Stimulated activated memory B cell treated with anti-CD40 and anti-IgM and Interleukin-4, amounts not matched to agents 10 μg/mL and 1 μg/mL and 100 μg/mL, for 72 hours (primary cell): Measurements from ENCODE around the gene TNS3.

Experiments
- ATAC-seq: fragments of 150-1000 bp; cut with Tn5 transposase; 2 replicates; pipeline ENCODE4 v1.10.0; 2021
- H3K27ac Mint-ChIP-seq: one replicate; pipeline ENCODE4 v1.8.0; 2022; ENCODE audit warnings: mild to moderate bottlenecking, mixed read lengths
- H3K27me3 Mint-ChIP-seq: one replicate; pipeline ENCODE4 v1.8.0; 2022; ENCODE audit warnings: mixed read lengths
- H3K36me3 Mint-ChIP-seq: one replicate; pipeline ENCODE4 v1.8.0; 2022; ENCODE audit warnings: mixed read lengths
- H3K4me1 Mint-ChIP-seq: one replicate; pipeline ENCODE4 v1.8.0; 2022; ENCODE audit warnings: mixed read lengths
- H3K4me3 Mint-ChIP-seq: one replicate; pipeline ENCODE4 v1.8.0; 2022; ENCODE audit warnings: mild to moderate bottlenecking, moderate library complexity, mixed read lengths
- H3K9me3 Mint-ChIP-seq: one replicate; pipeline ENCODE4 v1.8.0; 2022; ENCODE audit warnings: mixed read lengths

Gene TNS3

DNA sequence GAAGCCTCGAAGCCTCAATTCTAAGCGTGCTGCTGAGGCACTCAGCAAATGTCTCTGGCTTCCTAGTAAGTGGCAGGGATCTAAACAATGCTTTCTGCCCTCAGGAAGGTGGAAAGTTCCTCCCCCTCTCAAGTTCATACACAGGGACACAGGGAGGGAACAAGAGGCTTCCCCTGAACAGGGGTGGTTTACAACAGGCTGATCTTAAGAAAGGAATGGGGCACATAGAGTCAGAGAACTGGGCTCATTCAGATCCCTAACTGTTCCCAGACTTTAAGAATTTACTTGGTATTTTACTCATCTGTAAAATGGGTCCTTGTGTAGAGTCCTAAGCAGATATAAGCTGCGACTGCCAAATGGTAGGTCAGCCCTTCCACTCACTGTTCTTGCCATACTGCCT, 2.5 kb downstream of the TNS3 start:
- H3K36me3 Mint-ChIP-seq: no peaks in the 10 kb centered on the region
- ATAC-seq: no peak
- no peak overlapping the region for H3K27ac Mint-ChIP-seq
- no peaks in the 10 kb centered on the region for H3K9me3 Mint-ChIP-seq
- H3K4me1 Mint-ChIP-seq: peaks cover 77% of the 10 kb centered on the region
- no peak overlapping the region for H3K4me3 Mint-ChIP-seq
- H3K27me3 Mint-ChIP-seq: no peaks in the 10 kb centered on the region

DNA sequence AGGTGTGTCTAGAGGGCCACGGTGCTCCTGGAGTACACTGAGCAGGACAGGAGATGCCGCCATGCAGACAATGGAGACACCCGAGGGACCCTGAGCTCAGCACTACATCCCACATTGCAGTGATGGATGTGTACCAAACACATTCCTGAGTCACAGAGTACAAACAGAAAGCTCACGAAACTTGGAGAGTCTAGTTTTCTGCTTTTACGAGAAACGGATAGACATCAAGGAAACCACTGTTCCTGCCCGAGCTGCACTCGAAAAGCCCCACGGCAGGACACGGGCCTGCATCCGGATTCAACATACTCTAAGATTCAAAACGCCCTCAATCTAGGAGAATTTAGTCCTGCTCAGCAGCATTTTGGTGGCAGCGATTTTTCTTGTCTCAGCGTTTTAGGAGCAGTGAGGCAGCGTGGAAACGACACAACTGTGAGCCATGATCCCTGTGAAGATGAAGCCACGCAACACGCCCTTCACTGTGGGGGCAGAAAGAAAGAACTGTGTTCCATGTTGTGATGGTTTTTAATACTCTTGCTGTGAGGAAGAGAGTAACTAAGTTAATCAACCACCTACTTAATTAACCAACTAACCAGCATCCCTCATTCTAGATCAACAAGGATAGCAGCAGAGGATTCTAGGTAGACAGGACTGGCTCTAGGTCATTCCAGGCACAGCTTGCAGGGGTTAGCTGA, 3.2 kb downstream of the TNS3 start:
- ATAC-seq: no peak
- H3K27me3 Mint-ChIP-seq: no peaks in the 10 kb centered on the region
- peaks cover 84% of the 10 kb centered on the region for H3K4me1 Mint-ChIP-seq
- no peaks in the 10 kb centered on the region for H3K9me3 Mint-ChIP-seq
- H3K4me3 Mint-ChIP-seq: no peak overlapping the region
- H3K36me3 Mint-ChIP-seq: no peaks in the 10 kb centered on the region
- H3K27ac Mint-ChIP-seq: peak overlapping the region; percentile 70

GRCh38 chr7:47577321-47577919, 4.5 kb downstream of the TNS3 start:
- Mint-ChIP-seq H3K27me3 (no peaks in the 10 kb centered on the region), H3K4me1 (peaks cover 91% of the 10 kb centered on the region), H3K9me3 (no peaks in the 10 kb centered on the region), H3K36me3 (no peaks in the 10 kb centered on the region), H3K4me3 (peak overlapping the region; percentile 5), H3K27ac (peak overlapping the region; percentile 79)
- no peak for ATAC-seq

GRCh38 chr7:47576866-47577306, 5.0 kb downstream of the TNS3 start:
- H3K4me3 Mint-ChIP-seq: peak overlapping the region; percentile 5
- peaks cover 91% of the 10 kb centered on the region for H3K4me1 Mint-ChIP-seq
- no peaks in the 10 kb centered on the region for H3K9me3 Mint-ChIP-seq

GRCh38 chr7:47576031-47576865, 5.7 kb downstream of the TNS3 start:
- peaks cover 91% of the 10 kb centered on the region for H3K4me1 Mint-ChIP-seq
- ATAC-seq: peak; percentile 61
- H3K36me3 Mint-ChIP-seq: no peaks in the 10 kb centered on the region
- peak overlapping the region; percentile 79 for H3K27ac Mint-ChIP-seq
- no peaks in the 10 kb centered on the region for H3K9me3 Mint-ChIP-seq
- no peaks in the 10 kb centered on the region for H3K27me3 Mint-ChIP-seq
- H3K4me3 Mint-ChIP-seq: no peak overlapping the region

More at GRCh38 chr7:47576866-47577306, 5.0 kb downstream of the TNS3 start:
- Mint-ChIP-seq H3K36me3 (no peaks in the 10 kb centered on the region), H3K27ac (peak overlapping the region; percentile 79), H3K27me3 (no peaks in the 10 kb centered on the region)
- ATAC-seq: no peak

DNA sequence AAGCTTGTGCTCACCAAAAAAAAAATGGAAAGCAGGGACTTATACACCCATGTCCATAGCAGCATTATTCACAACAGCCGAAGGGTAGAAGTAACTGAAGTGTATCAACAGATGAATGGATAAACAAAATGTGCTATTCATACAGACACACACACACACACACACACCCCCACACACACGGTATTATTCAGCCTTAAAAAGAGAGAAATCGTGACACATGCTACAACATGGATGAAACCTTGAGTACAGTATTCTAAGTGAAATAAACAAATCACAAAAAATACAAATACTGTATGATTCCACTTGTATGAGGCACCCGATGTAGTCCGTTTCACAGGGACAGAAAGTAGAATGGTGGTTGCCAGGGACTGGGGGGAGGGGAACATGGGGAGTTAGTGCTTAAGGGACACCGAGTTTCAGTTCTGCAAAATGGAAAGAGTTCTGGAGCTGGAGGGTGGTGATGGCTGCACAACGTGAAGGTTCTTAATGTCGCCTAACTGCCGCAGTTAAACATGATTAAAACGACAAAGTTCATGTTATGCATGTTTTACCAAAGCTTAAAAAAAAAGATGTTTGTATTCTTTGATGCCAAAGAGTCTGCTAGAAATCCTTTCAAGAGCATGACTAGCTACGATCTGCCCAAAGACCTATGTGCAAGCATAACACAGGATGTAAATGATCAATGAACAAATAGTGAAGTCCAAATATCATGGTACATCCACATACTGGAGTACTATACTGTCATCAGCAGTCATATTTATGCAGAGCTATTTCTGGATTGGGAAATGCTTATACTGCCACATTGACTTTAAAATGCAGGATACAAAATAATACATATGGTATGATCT, 7.2 kb downstream of the TNS3 start:
- H3K27ac Mint-ChIP-seq: peak overlapping the region; percentile 53
- no peaks in the 10 kb centered on the region for H3K27me3 Mint-ChIP-seq
- peak overlapping the region; percentile 28 for H3K4me3 Mint-ChIP-seq
- no peaks in the 10 kb centered on the region for H3K36me3 Mint-ChIP-seq
- no peaks in the 10 kb centered on the region for H3K9me3 Mint-ChIP-seq
- H3K4me1 Mint-ChIP-seq: peaks cover 85% of the 10 kb centered on the region
- ATAC-seq: peak; percentile 90

GRCh38 chr7:47573758-47574481, 8.0 kb downstream of the TNS3 start:
- no peaks in the 10 kb centered on the region for H3K27me3 Mint-ChIP-seq
- H3K4me1 Mint-ChIP-seq: peaks cover 78% of the 10 kb centered on the region
- H3K9me3 Mint-ChIP-seq: no peaks in the 10 kb centered on the region
- H3K27ac Mint-ChIP-seq: peak overlapping the region; percentile 53
- ATAC-seq: no peak
- H3K36me3 Mint-ChIP-seq: no peaks in the 10 kb centered on the region
- peak overlapping the region; percentile 28 for H3K4me3 Mint-ChIP-seq

- ATAC-seq: no peak
- Mint-ChIP-seq H3K4me3 (no peak overlapping the region), H3K27me3 (no peaks in the 10 kb centered on the region), H3K9me3 (no peaks in the 10 kb centered on the region), H3K36me3 (no peaks in the 10 kb centered on the region), H3K4me1 (peaks cover 81% of the 10 kb centered on the region), H3K27ac (peak overlapping the region; percentile 8)
These were observed 8.8 kb downstream of the TNS3 start for GRCh38 chr7:47572939-47573757.

- no peak overlapping the region for H3K4me3 Mint-ChIP-seq
- ATAC-seq: no peak
- H3K27ac Mint-ChIP-seq: peak overlapping the region; percentile 82
- peaks cover 82% of the 10 kb centered on the region for H3K4me1 Mint-ChIP-seq
- H3K27me3 Mint-ChIP-seq: no peaks in the 10 kb centered on the region
- H3K9me3 Mint-ChIP-seq: no peaks in the 10 kb centered on the region
- H3K36me3 Mint-ChIP-seq: no peaks in the 10 kb centered on the region
These were observed 9.8 kb downstream of the TNS3 start for GRCh38 chr7:47572094-47572445.

GRCh38 chr7:47571331-47572093, 10.4 kb downstream of the TNS3 start:
- H3K4me3 Mint-ChIP-seq: peak overlapping the region; percentile 57
- no peaks in the 10 kb centered on the region for H3K36me3 Mint-ChIP-seq
- peak; percentile 31 for ATAC-seq
- peaks cover 80% of the 10 kb centered on the region for H3K4me1 Mint-ChIP-seq
- H3K27me3 Mint-ChIP-seq: no peaks in the 10 kb centered on the region
- no peaks in the 10 kb centered on the region for H3K9me3 Mint-ChIP-seq
- peak overlapping the region; percentile 82 for H3K27ac Mint-ChIP-seq

DNA sequence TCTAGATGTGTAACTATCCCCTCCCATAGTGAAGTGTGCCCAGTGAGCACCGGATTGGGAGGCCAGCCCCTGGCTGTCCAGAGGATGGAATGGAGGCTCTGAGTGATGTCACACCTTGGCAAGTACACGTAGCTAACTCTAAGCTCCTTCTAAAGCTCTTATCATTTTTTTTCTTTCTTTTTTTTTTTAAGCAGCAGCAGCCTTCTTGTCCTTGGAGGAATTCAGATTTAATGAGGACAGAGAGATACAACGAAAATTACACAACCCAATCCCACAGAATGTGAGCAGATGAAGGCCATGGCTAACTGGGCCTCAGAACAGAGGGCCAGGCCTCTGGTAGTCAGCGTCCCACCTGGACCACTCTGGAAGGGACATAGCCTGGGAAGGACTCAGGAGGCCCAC, 11.3 kb downstream of the TNS3 start:
- no peaks in the 10 kb centered on the region for H3K9me3 Mint-ChIP-seq
- no peaks in the 10 kb centered on the region for H3K27me3 Mint-ChIP-seq
- no peaks in the 10 kb centered on the region for H3K36me3 Mint-ChIP-seq
- H3K4me3 Mint-ChIP-seq: no peak overlapping the region
- H3K4me1 Mint-ChIP-seq: peaks cover 71% of the 10 kb centered on the region
- no peak for ATAC-seq
- peak overlapping the region; percentile 82 for H3K27ac Mint-ChIP-seq

DNA sequence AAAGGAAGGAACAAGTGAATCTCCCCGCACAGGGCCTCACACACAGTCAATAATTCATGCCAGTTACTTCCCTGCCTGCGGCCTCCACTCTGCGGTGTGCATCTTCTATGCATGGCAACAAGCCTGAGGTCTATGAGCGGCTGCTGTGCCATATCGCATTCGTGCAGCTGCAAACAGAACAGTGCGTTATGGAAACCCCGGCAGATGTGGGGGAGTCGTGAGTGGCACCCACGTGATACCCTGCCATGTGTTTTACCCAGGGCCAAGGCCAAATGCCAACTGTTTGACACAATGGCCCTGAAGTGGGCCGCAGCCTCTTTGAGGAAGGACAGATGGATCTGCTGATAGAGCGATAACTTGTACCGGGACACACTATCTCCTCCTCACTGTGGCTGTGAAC, 13.4 kb downstream of the TNS3 start:
- H3K27me3 Mint-ChIP-seq: no peaks in the 10 kb centered on the region
- no peaks in the 10 kb centered on the region for H3K9me3 Mint-ChIP-seq
- no peak overlapping the region for H3K4me3 Mint-ChIP-seq
- peak; percentile 71 for ATAC-seq
- peak overlapping the region; percentile 78 for H3K27ac Mint-ChIP-seq
- peaks cover 54% of the 10 kb centered on the region for H3K4me1 Mint-ChIP-seq
- H3K36me3 Mint-ChIP-seq: no peaks in the 10 kb centered on the region

DNA sequence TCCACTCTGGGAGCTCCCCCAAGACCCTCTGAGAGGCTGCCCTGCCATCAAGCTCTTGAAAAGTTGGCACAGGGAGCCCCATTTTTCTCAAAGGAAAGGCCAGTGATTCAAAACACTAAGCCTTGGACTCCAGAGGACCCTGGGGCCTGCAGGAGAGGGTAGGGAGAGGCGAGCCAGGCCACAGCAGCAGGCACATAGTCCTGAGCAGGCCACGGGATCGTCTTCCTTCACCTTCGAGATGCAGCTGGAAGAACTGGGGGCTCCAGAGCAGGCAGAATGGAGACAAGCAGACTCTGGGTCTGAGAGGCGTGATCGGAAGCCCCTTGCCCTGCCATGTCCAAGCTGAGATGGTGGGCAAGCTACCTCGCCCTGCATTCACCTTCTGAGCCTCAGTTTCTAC, 13.9 kb downstream of the TNS3 start:
- peaks cover 54% of the 10 kb centered on the region for H3K4me1 Mint-ChIP-seq

More for the DNA sequence above, 13.9 kb downstream of the TNS3 start:
- peak overlapping the region; percentile 78 for H3K27ac Mint-ChIP-seq
- H3K36me3 Mint-ChIP-seq: no peaks in the 10 kb centered on the region
- no peak overlapping the region for H3K4me3 Mint-ChIP-seq
- H3K27me3 Mint-ChIP-seq: no peaks in the 10 kb centered on the region
- no peaks in the 10 kb centered on the region for H3K9me3 Mint-ChIP-seq
- ATAC-seq: no peak
